OCI-LY1 (cell line): ENCODE results near the gene ART1.

Source experiments
- EZH2 ChIP-seq: fragments of 200-600 bp; sonication (generic), shearing (Covaris generic); IDR thresholded peaks from 2 replicates; pipeline ENCODE4 v1.8.0; 2017; ENCODE audit warnings: borderline replicate concordance, mixed run types, mild to moderate bottlenecking, antibody characterized with exemption, low read length, moderate library complexity, mixed read lengths
- TF ChIP-seq, protein P1 (sequence below): fragments of 200-600 bp; sonication (generic), shearing (Covaris generic); IDR thresholded peaks from 2 replicates; pipeline ENCODE4 v1.5.1; 2017; ENCODE audit warnings: mild to moderate bottlenecking, antibody characterized with exemption, low read length, moderate library complexity, mixed read lengths

DNA sequence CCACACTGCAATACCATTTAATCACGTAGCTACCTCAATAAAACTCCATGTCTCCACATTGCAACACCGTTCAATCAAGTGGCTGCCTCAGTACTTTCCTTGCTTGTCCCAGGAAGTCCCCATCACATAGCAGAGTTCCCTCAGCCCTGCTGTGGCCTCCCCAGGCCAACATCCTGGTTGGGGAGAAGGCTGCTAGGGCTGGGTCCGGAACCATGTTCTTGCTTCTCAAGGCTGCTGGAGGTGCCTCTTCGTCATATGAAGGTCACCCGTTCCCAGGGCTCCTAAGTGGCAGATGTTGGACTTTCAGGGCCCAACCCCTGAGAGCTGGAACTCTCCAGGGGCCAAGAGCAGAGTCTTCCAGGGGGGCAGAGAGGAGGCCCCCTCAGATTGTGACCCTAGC, 6.4 kb upstream of the ART1 start:
- TF ChIP-seq, protein P1, sequence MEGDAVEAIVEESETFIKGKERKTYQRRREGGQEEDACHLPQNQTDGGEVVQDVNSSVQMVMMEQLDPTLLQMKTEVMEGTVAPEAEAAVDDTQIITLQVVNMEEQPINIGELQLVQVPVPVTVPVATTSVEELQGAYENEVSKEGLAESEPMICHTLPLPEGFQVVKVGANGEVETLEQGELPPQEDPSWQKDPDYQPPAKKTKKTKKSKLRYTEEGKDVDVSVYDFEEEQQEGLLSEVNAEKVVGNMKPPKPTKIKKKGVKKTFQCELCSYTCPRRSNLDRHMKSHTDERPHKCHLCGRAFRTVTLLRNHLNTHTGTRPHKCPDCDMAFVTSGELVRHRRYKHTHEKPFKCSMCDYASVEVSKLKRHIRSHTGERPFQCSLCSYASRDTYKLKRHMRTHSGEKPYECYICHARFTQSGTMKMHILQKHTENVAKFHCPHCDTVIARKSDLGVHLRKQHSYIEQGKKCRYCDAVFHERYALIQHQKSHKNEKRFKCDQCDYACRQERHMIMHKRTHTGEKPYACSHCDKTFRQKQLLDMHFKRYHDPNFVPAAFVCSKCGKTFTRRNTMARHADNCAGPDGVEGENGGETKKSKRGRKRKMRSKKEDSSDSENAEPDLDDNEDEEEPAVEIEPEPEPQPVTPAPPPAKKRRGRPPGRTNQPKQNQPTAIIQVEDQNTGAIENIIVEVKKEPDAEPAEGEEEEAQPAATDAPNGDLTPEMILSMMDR, result no peak
- TF ChIP-seq EZH2, result no peak
